GM12865 (cell line): Measurements from ENCODE around the gene TPM1.

Source experiments
- DNase-seq: peaks from one replicate; pipeline ENCODE4 v3.0.0; 2010; ENCODE audit warnings: low read depth
- H3K4me3 ChIP-seq: 2 replicates; pipeline ENCODE4 v1.5.1; 2011; ENCODE audit warnings: mild to moderate bottlenecking, low read depth, low read length, control low read depth
- TF ChIP-seq, protein P1 (sequence below): IDR thresholded peaks from 2 replicates; pipeline ENCODE4 v1.5.1; 2011; ENCODE audit warnings: low read length, control low read depth, low read depth, inconsistent platforms; ENCODE audit not compliant: insufficient read depth; ENCODE audit errors: missing control alignments

TPM1 gene

DNA sequence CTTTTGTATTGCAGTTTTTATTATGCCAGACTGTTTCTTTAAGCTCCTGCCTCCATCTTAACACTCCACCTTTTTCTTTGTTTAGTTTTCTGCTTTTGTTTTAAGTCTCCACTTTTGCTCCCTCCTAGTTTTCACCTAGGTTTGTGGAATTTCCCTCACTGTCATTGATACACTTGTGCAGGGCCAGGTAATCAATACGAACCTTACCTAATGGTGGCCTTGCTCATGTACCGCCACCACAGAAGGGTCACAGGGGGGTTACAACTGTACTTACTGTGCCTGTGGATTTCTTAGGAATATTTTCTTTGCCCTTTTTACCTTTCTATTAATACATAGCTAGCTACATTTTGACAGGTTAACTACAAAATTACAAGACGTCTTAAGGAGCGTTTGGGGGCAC lies 43.4 kb upstream of the TPM1 start:
- TF ChIP-seq, protein P1, sequence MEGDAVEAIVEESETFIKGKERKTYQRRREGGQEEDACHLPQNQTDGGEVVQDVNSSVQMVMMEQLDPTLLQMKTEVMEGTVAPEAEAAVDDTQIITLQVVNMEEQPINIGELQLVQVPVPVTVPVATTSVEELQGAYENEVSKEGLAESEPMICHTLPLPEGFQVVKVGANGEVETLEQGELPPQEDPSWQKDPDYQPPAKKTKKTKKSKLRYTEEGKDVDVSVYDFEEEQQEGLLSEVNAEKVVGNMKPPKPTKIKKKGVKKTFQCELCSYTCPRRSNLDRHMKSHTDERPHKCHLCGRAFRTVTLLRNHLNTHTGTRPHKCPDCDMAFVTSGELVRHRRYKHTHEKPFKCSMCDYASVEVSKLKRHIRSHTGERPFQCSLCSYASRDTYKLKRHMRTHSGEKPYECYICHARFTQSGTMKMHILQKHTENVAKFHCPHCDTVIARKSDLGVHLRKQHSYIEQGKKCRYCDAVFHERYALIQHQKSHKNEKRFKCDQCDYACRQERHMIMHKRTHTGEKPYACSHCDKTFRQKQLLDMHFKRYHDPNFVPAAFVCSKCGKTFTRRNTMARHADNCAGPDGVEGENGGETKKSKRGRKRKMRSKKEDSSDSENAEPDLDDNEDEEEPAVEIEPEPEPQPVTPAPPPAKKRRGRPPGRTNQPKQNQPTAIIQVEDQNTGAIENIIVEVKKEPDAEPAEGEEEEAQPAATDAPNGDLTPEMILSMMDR = no peak
- H3K4me3 ChIP-seq = no peak overlapping the region
- no peak for DNase-seq

DNA sequence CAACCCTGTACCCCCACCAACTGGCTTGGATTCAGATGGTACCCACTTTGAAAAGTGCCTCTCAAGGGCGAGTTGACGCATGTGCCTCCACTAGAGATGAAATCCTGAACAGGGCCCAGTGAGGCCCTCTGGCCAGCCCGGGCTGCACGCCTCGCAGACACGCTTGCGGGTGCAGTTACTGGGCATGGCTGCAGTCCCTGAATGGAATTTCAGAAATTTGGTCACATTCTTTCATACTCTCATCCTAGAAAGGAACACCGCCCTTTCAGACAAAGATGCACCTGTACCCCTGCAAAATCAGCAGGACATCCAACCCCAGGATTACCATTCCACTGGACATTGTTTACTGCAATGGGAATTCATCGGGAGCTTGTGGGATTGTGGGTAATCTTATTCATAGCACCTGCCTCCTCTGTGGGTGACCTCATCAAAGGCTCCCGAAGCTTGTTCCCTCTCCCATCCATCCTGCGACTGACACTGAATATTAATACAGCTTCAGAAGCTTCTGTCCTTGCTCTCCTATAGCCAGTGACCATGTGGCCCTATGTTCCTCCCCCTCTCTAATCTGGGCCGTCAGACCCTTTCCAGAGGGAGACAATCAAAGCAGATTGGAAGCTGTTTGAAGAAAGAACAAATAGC lies 42.5 kb upstream of the TPM1 start:
- no peak for DNase-seq
- H3K4me3 ChIP-seq = no peak overlapping the region
- TF ChIP-seq, protein P1 = no peak

DNA sequence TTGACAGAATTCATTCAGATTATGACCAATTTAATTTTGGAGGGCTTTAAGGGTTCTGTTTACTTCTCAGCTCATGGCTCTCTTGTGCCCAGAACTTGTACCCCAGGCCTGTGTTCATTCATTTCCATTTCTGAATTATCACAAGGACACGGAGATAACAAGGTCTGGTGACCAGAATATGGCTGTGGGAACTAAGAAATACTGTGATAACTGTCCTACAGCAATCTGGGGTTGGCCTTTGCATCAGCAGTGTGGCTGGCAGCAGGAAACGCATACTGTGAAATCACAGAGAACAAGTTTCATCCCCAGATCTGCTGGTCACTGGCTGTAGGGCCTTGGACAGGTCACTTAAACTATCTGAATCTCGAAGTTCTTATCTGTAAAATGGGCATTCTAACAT lies 41.8 kb upstream of the TPM1 start:
- DNase-seq = no peak
- TF ChIP-seq, protein P1 = no peak
- H3K4me3 ChIP-seq = no peak overlapping the region

DNA sequence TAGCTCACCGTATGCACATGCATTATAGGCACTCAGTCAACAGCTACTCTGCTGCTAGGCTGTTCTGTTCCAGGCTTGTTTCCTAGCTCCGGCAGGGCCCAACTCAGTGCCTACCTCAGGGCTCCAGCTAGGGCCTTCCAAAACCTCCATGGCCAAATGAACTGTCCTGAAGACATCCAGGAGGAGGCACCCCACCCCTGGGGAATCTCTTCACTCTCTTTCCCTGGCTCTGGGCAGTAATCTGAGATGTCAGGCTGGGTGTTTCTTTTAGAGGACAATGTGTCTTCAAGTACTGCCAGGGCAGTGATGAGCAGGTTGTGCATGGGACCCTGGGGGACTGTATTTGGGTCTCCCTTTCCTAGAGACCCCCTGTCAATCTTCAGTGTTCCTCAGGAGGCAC lies 38.3 kb upstream of the TPM1 start:
- TF ChIP-seq, protein P1 = no peak
- H3K4me3 ChIP-seq = no peak overlapping the region
- no peak for DNase-seq

DNA sequence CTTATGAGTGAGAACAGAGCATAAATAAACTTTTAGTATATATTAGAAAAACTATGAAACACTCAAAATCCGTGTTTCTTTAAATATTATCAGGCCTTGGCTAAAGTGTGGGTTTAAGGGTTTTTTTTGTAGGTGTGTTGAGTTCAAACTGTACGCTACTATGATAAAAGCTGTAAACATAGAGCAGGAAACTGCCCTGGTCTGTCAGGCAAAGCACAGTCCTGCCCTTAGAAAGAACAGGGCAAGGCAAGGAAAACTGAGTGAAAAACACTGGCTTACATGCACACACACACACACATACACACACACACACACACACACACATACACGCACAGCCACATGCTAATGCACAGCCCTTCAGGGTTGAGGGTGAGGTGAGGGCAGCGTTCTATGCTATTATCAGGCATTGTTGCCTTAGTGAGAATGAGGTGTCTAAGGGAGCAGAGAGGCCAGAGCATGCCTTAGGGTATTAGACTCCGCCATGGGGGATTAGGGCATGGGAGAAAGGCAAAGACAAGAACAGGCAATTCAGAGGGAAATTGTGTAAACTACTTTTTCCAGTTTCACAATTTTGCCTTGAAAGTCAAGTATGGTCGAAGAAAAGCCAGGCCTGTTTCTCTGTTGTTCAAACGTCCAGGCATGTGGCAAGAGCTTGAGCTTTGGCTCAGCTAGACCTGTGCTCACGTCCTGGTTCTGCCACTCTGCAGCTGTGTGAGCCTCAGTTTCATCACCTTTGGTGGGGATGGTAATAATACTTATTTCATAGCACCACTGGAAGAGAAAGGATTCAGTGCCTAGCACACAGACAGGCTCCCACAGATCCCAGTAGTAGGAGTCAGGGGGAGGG lies 36.3 kb upstream of the TPM1 start:
- TF ChIP-seq, protein P1 = no peak
- H3K4me3 ChIP-seq = no peak overlapping the region
- no peak for DNase-seq

DNA sequence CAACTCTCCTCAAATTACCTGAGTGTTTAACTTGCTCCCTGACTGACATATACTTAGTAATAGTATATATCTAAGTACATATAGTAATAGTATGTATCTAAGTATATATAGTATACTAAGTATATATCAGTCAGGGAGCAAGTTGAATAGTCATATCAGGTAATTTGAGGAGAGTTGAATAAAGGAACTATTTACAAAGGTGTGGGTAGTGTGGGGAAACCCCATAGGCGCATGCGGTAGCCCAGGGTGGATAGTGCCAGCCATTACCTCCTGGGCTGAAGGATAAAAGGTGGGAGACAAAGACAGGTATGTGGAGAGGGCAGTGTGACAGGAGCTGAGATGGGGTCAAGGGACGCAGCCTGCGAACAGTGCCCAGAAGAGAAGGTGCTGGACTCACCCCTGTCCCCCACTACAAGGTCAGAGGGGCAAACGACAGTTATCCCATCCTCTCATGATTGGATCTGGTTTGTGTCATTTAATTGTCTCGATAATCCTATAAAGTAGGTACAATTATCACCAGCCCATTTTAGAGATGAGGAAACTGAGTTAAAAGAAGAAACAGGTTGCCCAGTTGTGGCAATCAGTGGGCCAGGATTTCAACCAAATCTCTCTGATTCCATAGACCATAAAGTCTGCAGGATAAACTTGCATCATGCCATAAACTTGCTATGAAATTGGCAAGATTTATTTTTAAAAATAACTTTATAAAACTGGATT lies 34.1 kb upstream of the TPM1 start:
- DNase-seq = no peak
- TF ChIP-seq, protein P1 = no peak
- no peak overlapping the region for H3K4me3 ChIP-seq
